ENCODE results near the gene ARAP3. TPM values are rescaled to one million over a fixed set of nuclear protein-coding genes. Genes with fewer than 3 reads are reported as not detected.

ARAP3 gene
- total and polyA plus RNA-seq, 4 donors, result 15.7 to 26.6 (median 19.7) TPM

DNA sequence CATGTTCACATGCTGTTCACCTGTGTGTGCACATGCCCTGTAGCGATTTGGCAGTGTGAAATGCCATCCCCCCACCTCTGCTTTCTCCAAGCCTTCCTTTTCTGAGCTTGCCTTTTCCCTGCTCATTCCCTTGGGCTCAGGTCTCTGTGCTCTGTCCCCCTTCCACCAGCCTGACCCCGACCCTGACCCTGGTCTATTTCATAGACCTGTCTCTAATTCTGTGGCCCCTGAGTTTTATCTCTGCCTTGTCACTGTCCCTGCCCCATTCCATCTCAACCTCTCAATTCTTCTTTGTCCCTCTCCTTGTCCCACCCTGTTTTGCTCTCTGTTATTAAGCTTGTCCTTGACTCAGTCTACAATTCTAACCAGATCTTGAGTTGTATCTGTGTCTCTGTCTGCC is 735 bp downstream of the ARAP3 start:
- ATAC-seq (ENCODE audit: insufficient read depth, low FRiP score) (no peak), DNase-seq (no peak)
- Histone ChIP-seq H3K27ac (ENCODE audit: low read depth in 1 of 2, low read length in 1 of 2) (peak overlapping the region; percentile 83 to 93), H3K4me3 (peak overlapping the region; percentile 42), H3K9me3 (ENCODE audit: control insufficient read depth in 4 of 4, insufficient read depth in 3 of 4, low read length in 3 of 4) (peaks cover 0 to 2% (median 0%) of the 10 kb centered on the region in 4 donors), H3K4me1 (ENCODE audit: control insufficient read depth in 5 of 5, insufficient read depth in 5 of 5, low read length in 5 of 5) (peaks cover 0 to 35% (median 17%) of the 10 kb centered on the region in 5 donors), H3K27me3 (ENCODE audit: control insufficient read depth in 3 of 3, insufficient read depth in 3 of 3, low read length in 2 of 3) (no peaks in the 10 kb centered on the region), H3K9ac (ENCODE audit: insufficient read depth in 1 of 2, low read length in 2 of 2) (peak overlapping the region in 1 of 2 donors; percentile 91), H3K36me3 (ENCODE audit: control insufficient read depth in 4 of 4, insufficient read depth in 4 of 4, low read length in 4 of 4) (peaks cover 0 to 6% (median 0%) of the 10 kb centered on the region in 4 donors)
- TF ChIP-seq, protein P1, sequence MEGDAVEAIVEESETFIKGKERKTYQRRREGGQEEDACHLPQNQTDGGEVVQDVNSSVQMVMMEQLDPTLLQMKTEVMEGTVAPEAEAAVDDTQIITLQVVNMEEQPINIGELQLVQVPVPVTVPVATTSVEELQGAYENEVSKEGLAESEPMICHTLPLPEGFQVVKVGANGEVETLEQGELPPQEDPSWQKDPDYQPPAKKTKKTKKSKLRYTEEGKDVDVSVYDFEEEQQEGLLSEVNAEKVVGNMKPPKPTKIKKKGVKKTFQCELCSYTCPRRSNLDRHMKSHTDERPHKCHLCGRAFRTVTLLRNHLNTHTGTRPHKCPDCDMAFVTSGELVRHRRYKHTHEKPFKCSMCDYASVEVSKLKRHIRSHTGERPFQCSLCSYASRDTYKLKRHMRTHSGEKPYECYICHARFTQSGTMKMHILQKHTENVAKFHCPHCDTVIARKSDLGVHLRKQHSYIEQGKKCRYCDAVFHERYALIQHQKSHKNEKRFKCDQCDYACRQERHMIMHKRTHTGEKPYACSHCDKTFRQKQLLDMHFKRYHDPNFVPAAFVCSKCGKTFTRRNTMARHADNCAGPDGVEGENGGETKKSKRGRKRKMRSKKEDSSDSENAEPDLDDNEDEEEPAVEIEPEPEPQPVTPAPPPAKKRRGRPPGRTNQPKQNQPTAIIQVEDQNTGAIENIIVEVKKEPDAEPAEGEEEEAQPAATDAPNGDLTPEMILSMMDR (IDR thresholded peaks at IDR 0.05; ENCODE audit: control extremely low read depth, extremely low read depth), result no peak
- 62 to 69% methylated on average over 2 of the region's 2 CpGs for WGBS, 2 donors

DNA sequence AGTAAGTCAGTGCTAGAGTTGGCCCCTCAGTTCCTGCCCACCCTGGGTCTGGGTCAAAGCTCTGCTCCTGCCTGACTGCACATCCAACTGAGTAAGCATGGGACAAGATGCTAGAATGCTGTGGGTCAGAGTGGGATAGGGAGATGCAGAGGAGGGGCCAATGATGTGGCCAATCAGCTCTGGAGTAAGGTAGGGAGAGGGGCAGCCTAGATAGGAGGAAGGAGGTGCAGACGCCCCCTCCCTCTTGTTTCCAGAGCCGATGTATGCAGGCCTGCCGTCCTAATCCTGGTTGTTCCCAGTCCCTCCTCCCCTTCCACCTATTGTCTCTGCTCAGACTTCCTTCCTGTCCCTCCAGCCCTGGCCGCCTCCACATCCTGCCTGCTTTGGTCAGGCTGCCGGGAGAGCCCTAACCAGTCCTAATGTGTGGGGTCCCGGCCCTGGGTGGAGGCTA is 1.3 kb downstream of the ARAP3 start:
- ATAC-seq (ENCODE audit: insufficient read depth, low FRiP score), result no peak
- 26 to 36% methylated on average over 6 of the region's 6 CpGs for WGBS, 2 donors
- Histone ChIP-seq H3K4me3 (peak overlapping the region; percentile 1), H3K4me1 (ENCODE audit: control insufficient read depth in 5 of 5, insufficient read depth in 5 of 5, low read length in 5 of 5) (peaks cover 0 to 35% (median 17%) of the 10 kb centered on the region in 5 donors), H3K27ac (ENCODE audit: low read depth in 1 of 2, low read length in 1 of 2) (peak overlapping the region; percentile 83 to 93), H3K36me3 (ENCODE audit: control insufficient read depth in 4 of 4, insufficient read depth in 4 of 4, low read length in 4 of 4) (peaks cover 0 to 6% (median 0%) of the 10 kb centered on the region in 4 donors), H3K27me3 (ENCODE audit: control insufficient read depth in 3 of 3, insufficient read depth in 3 of 3, low read length in 2 of 3) (no peaks in the 10 kb centered on the region), H3K9me3 (ENCODE audit: control insufficient read depth in 4 of 4, insufficient read depth in 3 of 4, low read length in 3 of 4) (peaks cover 0 to 2% (median 0%) of the 10 kb centered on the region in 4 donors), H3K9ac (ENCODE audit: insufficient read depth in 1 of 2, low read length in 2 of 2) (peak overlapping the region in 1 of 2 donors; percentile 91)
- TF ChIP-seq, protein P1 (IDR thresholded peaks at IDR 0.05; ENCODE audit: control extremely low read depth, extremely low read depth), result no peak
- peak; percentile 52 to 81 (median 69) for DNase-seq

GRCh38 chr5:141680178-141680577 is 1.9 kb downstream of the ARAP3 start:
- Histone ChIP-seq H3K4me1 (ENCODE audit: control insufficient read depth in 5 of 5, insufficient read depth in 5 of 5, low read length in 5 of 5) (peaks cover 0 to 35% (median 17%) of the 10 kb centered on the region in 5 donors), H3K4me3 (no peak overlapping the region), H3K27ac (ENCODE audit: low read depth in 1 of 2, low read length in 1 of 2) (peak overlapping the region; percentile 21 to 54), H3K36me3 (ENCODE audit: control insufficient read depth in 4 of 4, insufficient read depth in 4 of 4, low read length in 4 of 4) (peaks cover 0 to 6% (median 0%) of the 10 kb centered on the region in 4 donors), H3K9me3 (ENCODE audit: control insufficient read depth in 4 of 4, insufficient read depth in 3 of 4, low read length in 3 of 4) (peaks cover 0 to 2% (median 0%) of the 10 kb centered on the region in 4 donors), H3K27me3 (ENCODE audit: control insufficient read depth in 3 of 3, insufficient read depth in 3 of 3, low read length in 2 of 3) (no peaks in the 10 kb centered on the region), H3K9ac (ENCODE audit: insufficient read depth in 1 of 2, low read length in 2 of 2) (no peak overlapping the region)
- DNase-seq (no peak), ATAC-seq (ENCODE audit: insufficient read depth, low FRiP score) (no peak)
- 76 to 85% methylated on average over 16 of the region's 16 CpGs for WGBS, 2 donors
- TF ChIP-seq, protein P1 (IDR thresholded peaks at IDR 0.05; ENCODE audit: control extremely low read depth, extremely low read depth), result no peak

DNA sequence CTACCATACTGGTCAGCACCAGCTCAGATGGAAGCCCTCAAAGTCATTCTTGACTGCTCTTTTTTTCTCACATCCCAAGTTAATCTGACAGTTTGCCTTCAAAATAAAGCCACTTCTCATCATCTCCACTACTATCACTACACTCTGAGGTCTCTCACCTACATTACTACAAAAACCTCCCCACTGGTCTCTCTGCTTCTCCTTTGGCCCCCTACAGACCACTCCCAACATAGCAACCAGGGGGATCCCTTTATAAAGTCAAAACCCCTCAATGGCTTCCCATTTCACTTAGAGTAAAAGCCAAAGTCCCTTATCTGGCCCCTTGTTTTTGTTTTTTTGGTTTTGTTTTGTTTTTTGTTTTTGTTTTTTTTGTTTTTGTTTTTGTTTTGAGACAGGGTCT is 4.6 kb downstream of the ARAP3 start:
- H3K4me1 ChIP-seq (ENCODE audit: control insufficient read depth in 5 of 5, insufficient read depth in 5 of 5, low read length in 5 of 5), result peaks cover 0 to 25% (median 12%) of the 10 kb centered on the region in 5 donors
- TF ChIP-seq, protein P1 (IDR thresholded peaks at IDR 0.05; ENCODE audit: control extremely low read depth, extremely low read depth), result no peak
- H3K27ac ChIP-seq (ENCODE audit: low read depth in 1 of 2, low read length in 1 of 2), result no peak overlapping the region
- no peak overlapping the region for H3K9ac ChIP-seq (ENCODE audit: insufficient read depth in 1 of 2, low read length in 2 of 2)
- no peak for ATAC-seq (ENCODE audit: insufficient read depth, low FRiP score)
- H3K9me3 ChIP-seq (ENCODE audit: control insufficient read depth in 4 of 4, insufficient read depth in 3 of 4, low read length in 3 of 4), result peaks cover 0 to 2% (median 0%) of the 10 kb centered on the region in 4 donors
- H3K27me3 ChIP-seq (ENCODE audit: control insufficient read depth in 3 of 3, insufficient read depth in 3 of 3, low read length in 2 of 3), result no peaks in the 10 kb centered on the region
- no peak for DNase-seq
- peaks cover 0 to 9% (median 4%) of the 10 kb centered on the region in 4 donors for H3K36me3 ChIP-seq (ENCODE audit: control insufficient read depth in 4 of 4, insufficient read depth in 4 of 4, low read length in 4 of 4)
- no peak overlapping the region for H3K4me3 ChIP-seq

Data from lung (tissue), 12 donors.